Activated T-cell treated with anti-CD3 and anti-CD28 coated beads, Interleukin-2, amount 50 U/mL, for 1 hour (primary cell): Measurements from ENCODE around the gene LRRC4C.

ENCODE experiments used
- DNase-seq: peaks from one replicate; pipeline ENCODE4 v3.0.0-alpha.2; 2020

The LRRC4C gene

DNA sequence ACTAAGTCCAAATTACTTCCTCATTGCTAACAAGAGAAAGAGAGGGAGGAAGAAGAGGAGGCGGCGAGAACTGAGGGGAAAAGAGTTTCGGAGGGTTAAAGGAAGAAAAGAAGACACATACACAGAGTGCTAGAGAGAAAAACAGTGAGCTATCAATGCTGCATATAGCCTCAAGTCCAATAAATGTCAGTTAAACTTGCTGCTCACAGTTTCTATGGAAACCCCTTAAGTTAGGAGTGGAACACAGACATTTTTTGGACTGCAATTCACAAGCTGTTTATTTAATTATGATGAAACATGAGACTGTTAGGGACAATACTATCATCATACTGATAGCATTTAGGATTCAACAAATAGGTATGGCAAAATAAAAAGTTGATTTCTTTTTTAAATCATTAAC, 1320.4 kb downstream of the LRRC4C start:
- no peak for DNase-seq

- DNase-seq = no peak
Observed at GRCh38 chr11:40134820-40135570, 1324.5 kb downstream of the LRRC4C start.

GRCh38 chr11:40133498-40133897, 1326.0 kb downstream of the LRRC4C start:
- DNase-seq = no peak

DNA sequence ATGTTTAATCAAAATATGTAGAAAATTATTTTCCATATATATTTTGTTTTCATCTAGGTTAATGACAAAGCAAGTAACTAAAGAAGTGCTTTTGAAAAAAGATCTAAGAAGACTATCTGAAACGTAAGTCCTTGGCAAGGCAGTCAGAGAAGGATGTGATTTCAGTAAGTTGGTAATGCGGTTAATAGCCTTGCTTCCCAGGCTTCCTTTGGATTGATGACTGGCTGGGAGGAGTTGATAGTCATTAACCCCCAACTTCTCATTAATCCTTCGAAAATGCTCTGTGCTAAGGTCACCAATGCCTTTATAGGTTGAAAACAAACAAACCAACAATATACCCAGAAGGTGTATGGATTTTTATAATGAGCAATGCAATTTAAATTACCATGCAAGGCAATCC, 1326.5 kb downstream of the LRRC4C start:
- no peak for DNase-seq

GRCh38 chr11:40130427-40130826, 1329.0 kb downstream of the LRRC4C start:
- DNase-seq = no peak

GRCh38 chr11:40129266-40129665, 1330.2 kb downstream of the LRRC4C start:
- DNase-seq = no peak

DNA sequence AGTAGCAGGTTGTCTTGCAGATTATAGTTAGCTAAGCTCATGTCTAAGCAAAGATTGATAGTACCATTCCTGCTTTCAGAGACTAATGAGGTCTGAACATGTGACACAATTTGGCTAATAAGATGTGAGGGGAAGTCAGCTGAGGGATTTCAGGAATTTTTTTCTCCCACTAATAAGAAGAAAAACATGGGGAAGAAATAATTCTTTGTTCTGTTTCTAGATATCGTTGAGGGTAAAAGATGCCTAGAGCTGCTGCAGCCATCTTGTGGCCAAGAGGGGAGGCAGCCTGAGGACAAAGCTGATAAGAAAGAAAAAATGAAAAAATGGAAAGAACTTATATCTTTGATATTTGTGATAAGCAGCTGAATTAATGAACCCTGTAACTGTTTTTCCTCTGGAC, 1334.4 kb downstream of the LRRC4C start:
- DNase-seq = no peak

DNA sequence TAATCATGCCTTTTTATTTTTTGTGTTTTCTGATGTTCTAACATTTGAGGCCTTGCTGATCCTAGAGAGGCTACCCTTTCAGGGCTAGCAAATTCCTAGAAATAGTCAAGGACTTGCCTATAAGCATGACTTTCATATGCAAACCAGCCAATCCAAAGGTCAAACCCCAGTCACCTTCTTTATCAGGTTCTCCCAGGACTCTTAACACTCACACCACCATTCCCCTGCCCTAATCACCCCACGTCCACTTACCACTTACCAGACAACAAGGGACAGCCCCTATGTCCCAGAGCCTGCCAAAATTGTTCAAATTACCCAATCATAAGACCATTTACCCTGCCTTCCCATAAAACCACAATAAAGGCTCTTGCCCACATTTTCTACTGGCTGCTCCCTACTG, 1339.8 kb downstream of the LRRC4C start:
- DNase-seq = no peak

DNA sequence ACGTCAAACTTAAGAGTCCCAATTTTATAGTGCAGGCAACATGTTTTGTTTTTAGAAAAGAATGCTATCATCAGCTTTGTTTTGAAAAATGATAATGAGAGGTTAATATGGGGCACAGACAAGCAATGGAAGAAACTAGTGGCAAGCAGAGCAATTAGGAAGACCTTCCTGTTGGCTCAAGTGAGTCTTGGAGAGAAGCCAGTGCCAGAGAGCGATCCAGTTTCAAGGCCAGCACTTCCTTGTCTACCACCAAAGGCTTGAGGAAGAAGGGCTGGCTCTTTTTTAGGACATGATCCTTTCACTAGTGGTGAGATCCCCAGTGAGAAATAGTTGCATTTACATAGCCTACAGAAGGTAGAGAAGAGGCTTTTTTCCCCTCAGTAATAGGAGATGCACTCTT, 1340.7 kb downstream of the LRRC4C start:
- DNase-seq = no peak

DNA sequence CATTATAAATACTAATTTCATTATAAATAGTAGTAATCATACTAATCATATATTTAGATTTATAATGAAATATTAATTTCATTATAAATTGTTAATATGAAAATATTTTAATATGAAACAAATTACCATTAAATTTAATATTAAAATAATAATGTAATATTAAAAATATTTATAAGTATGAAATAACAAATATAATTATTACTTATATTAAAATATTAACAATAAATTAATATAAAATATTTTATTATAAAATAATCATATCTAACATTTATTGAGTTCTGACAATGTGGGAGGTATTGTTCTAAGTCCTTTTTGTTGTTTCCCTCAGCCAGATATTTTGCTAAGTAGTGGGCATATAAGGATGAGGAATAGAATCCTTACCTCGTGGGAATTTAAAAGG, 1341.4 kb downstream of the LRRC4C start:
- DNase-seq = no peak

DNA sequence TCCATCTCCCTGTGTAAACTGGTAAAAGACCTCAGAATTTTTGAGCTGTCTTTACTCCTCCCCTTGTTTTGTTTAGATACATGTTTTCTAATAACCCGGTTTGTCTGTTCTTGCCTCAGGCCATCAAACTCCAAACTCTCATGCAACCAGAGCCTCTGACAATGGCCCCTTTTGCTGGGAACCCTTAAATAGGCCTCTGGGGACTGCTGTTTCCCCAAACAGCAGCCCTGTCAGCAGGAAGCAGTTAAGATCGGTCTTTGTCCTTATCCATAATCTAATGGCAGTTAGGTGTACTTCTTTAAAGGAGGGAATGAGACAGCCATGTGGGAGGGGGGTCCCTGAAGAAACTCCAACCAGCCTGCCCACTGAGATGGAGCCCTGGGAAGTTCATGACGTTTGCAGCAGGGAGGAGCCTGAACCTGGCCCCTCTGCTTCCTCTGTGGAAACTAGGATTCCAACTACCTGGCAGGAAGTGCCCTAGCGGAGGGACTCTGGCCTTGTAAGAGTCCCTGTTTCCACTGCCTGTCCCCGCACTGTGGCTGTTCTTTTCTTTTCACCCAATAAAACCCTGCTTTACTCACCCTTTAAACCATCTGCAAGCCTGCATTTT, 1354.4 kb downstream of the LRRC4C start:
- no peak for DNase-seq

DNA sequence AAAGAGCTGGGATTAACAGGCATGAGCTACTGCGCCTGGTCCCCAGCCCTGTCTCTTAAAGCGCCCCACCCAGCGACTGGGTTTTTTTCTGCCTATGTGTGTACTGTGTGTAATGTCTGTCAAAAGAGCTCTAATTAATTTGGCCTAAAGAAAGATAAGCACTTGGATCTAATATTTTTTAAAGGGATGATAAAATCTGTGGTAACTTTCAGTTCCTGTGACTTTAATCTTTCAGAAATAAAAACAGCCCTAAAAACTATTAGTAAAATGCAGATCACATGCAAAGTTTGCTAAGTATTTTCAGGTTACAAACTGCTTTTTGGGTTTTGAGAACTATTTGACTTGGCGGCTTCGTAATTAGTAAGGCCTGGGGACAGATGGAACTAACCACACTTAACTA, 1358.7 kb downstream of the LRRC4C start:
- no peak for DNase-seq

GRCh38 chr11:40100162-40100553, 1359.3 kb downstream of the LRRC4C start:
- DNase-seq = no peak

DNA sequence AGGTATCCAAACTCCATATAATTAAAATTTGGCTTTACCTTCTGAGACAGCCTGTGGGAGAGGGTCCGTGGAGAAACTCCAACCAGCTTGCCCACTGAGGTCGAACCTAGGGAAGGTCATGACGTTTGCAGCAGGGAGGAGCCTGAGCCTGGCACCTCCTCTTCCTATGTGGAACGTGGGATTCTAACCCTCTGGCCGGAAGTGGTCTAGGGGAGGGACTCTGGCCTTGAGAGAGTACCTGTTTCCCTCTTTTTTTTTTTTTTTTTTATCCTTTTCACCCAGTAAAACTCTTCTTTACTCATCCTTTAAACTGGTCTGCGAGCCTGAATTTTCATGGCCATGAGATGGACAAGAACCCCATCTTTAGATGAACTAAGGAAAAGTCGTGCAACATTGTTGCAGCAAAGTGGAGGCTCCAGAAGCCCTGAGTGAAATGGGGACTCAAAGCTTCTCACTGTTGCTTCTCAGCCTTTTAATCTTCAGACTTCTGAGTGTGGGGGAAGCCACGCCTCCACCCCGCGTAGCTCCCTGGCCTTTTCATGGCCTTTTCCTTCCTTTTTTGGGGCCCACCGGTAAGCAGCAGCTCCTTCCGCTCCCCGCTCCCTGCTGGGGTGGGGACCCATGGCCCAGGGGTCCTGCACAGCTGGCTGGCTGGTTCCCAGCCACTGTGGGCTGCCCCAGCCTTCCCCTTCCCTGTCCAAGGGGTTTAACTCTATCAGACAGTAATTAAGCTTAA, 1359.9 kb downstream of the LRRC4C start:
- no peak for DNase-seq

GRCh38 chr11:40095446-40095845, 1364.0 kb downstream of the LRRC4C start:
- no peak for DNase-seq

DNA sequence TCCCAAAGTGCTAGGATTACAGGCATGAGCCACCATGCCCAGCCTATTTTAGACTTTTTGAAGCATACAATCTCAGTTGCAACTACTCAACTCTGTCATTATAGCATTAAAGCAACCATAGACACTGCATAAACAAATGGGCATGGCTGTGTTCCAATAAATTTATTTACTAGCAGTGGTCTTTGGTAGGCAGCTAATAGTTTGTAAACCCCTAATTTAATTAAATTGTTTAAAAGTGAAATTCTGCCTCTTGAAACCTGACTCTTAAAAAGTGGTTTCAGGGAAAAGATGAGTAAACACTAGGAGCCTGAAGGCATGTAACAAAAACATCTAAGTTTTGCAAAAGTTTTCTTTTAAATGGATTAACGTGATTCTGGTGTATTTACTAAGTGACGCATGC, 1364.5 kb downstream of the LRRC4C start:
- DNase-seq = no peak

DNA sequence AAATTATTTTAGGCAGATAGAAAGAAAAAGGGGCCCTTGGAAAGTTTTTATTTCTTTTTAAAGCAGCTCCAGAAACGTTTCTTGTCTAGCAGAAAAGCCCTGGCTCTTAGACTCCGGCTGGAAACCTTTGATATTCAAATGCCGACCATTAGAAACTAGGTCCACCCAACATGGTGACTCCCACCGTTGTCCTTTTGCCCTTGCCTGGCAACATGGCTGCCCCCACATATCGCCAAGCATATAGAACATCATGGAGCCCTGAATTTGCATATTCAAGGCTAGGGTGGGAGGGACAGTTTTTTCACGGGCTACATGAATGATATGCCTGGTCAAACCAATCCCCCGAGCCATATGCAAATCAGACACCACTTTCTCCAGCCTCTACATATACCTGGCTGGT, 1379.0 kb downstream of the LRRC4C start:
- no peak for DNase-seq
